NCI-H146 (cell line): ENCODE data around the gene LANCL2.
"Not testable (repeated sequence)": the region's sequence is repeated elsewhere in the genome, so short reads cannot be mapped to it uniquely, and the experiment has no call there.

Experiments
- DNase-seq: peaks from one replicate; lab custom pipeline; 2025; lab: John Stamatoyannopoulos, UW

LANCL2 gene, protein sequence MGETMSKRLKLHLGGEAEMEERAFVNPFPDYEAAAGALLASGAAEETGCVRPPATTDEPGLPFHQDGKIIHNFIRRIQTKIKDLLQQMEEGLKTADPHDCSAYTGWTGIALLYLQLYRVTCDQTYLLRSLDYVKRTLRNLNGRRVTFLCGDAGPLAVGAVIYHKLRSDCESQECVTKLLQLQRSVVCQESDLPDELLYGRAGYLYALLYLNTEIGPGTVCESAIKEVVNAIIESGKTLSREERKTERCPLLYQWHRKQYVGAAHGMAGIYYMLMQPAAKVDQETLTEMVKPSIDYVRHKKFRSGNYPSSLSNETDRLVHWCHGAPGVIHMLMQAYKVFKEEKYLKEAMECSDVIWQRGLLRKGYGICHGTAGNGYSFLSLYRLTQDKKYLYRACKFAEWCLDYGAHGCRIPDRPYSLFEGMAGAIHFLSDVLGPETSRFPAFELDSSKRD

DNA sequence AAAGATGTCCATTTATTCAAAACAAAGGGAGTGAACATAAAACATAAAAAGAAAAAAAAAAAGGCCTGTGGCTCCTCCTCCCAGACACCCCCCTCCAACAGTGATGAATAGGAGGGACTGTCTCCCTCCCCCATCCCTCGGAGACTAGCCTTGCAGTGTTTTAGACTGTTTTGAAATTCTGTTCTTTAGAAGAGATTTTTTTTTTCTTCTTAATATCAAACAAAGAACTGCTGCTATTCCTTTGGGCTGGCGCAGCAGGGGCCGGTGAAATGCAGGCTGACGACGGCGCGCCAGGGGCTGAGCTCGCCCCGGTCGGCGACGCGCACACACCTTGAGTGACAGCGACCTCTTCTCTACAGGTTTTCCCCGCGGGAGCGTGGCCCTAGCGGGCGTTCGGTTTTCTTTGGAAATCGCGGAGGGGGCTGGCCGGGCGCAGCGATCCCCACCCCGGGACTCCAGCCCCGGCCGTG is at the start of gene LANCL2:
LANCL2 (plus strand) TSS at position 133 of the 470 bp plus-strand sequence. CDS start 689 bp downstream, outside the sequence.
- peak; percentile 81 for DNase-seq

- no peak for DNase-seq
These were observed 39.8 kb upstream of the LANCL2 start for GRCh38 chr7:55325371-55325792.

- no peak for DNase-seq
These were observed 38.9 kb upstream of the LANCL2 start for GRCh38 chr7:55326081-55326835.

GRCh38 chr7:55326945-55327626 is 38.1 kb upstream of the LANCL2 start:
- DNase-seq: no peak

DNA sequence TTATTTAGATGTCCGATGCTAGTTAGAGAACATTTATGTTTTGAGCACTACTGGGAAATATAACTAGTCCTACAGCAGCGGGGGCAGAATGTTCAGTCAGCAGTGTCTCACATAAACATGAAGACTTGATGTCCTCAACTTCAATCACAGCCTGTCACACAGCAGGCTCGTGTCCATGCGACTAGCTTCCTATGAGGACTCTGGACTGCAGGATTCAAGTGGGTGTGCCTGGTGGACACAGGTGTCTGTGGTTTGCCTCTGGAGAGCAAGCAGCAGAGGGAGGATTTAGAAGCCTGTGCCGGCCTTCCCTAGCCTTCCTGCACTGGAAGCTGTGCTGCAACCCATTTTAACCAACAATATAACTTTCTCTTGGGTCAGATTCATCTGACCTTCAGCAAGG is 30.0 kb upstream of the LANCL2 start:
- DNase-seq: no peak

DNA sequence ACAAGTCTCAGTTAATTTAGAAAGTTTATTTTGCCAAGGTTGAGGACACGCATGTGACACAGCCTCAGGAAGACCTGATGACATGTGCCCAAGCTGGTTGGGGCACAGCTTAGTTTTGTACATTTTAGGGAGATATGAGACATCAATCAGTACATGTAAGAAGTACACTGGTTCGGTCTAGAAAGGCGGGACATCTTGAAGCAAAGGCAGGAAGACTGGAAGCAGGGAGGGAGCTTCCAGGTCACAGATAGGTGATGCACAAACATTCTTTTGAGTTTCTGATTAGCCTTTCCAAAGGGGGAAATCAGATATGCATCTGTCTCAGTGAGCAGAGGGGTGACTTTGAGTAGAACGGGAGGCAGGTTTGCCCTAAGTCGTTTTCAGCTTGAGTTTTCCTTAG is 29.4 kb upstream of the LANCL2 start:
- DNase-seq: no peak

DNA sequence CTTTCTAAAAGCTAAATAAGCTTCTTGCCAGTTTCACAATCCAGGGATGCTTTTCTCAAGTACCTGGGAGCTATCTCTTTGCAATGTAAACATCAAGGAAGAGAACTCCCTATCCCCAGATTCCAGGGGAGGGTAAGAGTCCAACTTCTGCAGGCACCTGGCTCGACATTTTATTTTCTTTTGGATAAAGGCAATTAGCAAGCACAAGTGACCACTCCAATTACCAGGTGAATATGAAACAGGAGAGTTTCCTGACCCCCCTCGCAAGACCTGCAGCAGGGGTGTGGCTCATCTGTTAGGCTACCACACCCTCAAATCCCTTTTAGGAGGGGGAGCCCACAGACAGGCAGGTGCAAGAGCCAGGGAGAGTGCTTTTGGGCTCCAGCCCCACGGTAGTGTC is 28.6 kb upstream of the LANCL2 start:
- DNase-seq: no peak

GRCh38 chr7:55339033-55340000 is 25.8 kb upstream of the LANCL2 start:
- DNase-seq: no peak

DNA sequence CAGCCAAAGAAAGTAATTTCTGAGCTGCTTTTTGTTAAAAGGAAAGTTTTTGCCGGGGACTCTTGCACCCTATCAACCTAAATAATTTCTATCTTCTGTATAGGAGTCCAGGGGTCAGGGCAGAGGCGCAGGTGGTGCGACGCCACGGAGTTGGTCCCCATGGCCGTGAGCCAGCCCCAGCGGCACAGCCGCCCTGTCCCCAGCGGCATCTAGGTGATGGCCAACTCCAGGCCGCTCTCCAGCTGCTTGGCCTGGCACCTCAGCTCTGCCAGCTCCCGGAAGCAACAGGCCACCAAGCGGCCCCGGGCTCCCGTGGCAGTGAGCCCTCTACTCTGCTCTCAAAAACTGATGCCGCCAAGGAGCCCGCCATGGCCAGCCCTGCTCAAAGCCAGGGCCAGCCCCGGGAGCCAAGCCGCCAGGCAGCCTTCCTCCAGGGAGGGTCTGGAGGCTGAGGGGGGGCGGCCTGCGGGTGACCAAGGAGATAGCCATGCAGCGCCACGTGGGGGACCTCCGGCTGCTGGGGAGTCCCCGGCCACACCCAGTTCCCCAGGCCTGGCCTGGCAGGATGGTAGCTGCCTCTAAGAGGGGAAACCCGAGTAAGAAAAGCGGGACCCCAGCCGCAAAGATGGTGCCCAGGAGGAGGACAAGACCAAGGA is 22.8 kb upstream of the LANCL2 start:
- DNase-seq: no peak

DNA sequence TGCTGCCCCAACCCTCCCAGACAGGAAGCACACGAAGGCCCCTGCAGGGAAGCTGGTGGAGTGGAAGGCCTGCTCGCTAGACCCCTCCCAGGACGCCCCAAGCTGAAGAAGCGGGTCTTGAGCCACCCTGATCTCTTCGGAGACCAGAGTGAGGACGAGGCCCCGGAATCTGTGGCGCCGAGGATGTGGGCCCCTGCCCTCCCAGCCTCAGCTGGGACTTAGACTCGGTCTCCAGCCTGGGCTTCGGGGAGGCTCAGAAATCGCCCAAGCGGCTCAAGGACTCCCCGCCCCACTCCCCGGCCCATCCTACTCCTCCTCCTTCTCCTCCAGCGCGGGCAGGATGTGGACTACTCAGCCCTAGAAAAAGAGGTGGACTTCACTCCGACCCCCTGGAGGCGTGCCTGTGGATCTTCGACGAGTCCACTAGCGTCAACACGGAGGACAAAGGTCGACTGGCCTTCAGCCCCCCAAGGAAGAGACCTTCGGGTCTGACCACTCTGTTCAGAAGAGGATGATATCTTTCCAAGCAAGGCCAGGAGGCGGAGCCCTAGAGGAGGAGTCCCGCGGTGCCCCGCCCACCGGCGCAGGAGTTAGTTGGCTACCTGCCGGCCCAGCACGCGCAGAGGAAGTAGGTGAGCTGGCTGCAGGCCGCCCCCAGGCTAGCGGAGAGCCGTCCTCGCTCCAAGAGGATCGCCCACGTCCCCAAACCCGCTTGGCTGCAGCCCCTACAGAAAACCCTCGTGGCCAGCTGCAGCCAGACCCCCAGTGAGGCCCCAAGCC is 21.9 kb upstream of the LANCL2 start:
- DNase-seq: no peak

GRCh38 chr7:55343860-55344606 is 21.1 kb upstream of the LANCL2 start:
- no peak for DNase-seq

DNA sequence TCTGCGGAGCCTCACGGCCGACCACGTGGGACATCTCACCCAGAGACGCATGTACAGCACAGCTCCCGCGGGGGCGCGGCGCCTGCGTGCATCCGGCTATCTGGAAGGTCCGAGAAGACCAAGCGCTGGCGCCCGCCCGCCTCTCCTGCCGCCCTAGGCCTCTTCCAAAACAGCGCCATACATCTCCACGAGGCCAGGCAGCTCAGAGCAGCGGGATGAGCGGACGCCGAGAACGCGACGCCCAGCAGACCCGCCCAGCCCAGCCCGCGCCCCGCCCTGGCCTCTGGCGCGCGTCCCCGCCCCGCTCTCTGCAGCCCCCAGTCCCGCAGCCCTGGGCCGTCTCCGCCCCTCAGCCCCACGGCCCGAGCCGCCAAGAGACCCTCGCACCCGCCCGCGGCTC is 20.3 kb upstream of the LANCL2 start:
- DNase-seq: no peak

GRCh38 chr7:55345292-55345691 is 19.8 kb upstream of the LANCL2 start:
- no peak for DNase-seq

GRCh38 chr7:55348502-55348901 is 16.6 kb upstream of the LANCL2 start:
- no peak for DNase-seq

- DNase-seq: no peak
These were observed 16.0 kb upstream of the LANCL2 start for GRCh38 chr7:55349121-55349520.

DNA sequence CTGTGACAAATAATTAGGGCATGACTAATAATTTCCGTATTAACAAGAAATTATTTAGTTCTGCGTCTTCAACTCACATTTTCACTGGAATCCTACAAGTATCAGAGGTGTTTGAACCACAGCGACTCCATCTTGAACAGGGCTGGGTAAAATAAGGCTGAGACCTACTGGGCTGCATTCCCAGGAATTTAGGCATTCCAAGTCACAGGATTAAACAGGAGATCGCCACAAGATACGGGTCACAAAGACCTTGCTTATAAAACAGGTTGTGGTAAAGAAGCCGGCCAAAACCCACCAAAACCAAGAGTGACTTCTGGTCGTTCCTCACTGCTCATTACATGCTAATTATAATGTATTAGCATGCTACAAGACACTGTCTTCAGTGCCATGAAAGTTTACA is 14.9 kb upstream of the LANCL2 start:
- DNase-seq: no peak

- no peak for DNase-seq
These were observed 13.9 kb upstream of the LANCL2 start for GRCh38 chr7:55351263-55351662.

GRCh38 chr7:55352947-55353273 is 12.2 kb upstream of the LANCL2 start:
- not testable (repeated sequence) for DNase-seq

- DNase-seq: no peak
These were observed 4.7 kb upstream of the LANCL2 start for GRCh38 chr7:55360486-55360885.
